IPS DF 4.7 (cell line): ENCODE measurements around the gene LRRC4B.
"Not testable (repeated sequence)": the region's sequence is repeated elsewhere in the genome, so short reads cannot be mapped to it uniquely, and the experiment has no call there.

ENCODE experiments used
- DNase-seq: peaks from one replicate; pipeline ENCODE4 v3.0.0-alpha.2; 2013; ENCODE audit warnings: low spot score; ENCODE audit errors: extremely low read depth

The LRRC4B gene

DNA sequence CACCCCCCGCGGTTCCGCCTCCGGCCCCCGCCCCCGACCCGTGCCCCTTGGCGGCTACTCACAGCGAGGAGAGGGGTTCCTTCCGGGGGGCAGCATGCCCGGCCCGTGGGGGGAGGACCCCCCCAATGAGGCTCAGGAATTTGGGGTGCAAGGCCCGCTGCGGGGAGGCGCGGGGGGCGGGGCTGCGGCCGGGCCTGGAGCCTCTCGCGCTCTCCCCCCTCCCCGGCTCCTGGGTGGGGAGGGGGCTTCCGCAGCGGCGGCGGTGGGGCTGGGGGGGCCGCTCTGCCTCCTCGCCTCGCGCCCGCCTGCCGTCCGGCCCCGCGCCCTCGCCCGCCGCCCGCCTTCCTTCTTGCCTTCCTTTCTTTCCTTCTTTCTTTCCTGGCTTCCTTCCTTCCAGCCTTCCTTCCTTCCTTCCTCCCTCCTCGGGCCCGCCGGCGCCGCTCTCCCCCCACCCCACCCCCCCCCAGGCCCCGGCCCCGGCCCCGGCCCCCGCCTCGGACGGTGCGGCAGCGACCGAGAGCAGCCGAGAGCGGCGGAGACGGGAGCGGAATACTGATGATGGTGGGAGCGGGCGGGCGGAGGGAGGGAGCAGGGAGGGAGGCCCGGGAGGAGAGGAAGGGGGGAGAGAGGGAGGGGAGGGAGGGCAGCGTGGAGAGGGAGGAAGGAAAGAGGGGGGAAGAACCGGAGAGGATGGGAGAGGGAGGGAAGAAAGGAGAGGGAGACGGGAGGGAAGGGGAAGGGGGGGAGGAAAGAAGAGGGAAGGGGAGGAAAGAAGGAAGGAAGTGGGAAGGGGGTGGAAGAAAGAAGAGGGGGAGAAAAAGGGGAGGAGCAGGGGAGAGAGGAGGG, at the start of gene LRRC4B:
Gene LRRC4B (minus strand): TSS at position 554 of the 846 bp plus-strand sequence. CDS start 19,597 bp downstream, outside the sequence.
- no peak for DNase-seq

GRCh38 chr19:50612504-50613404, 44.5 kb upstream of the LRRC4B start:
- not testable (repeated sequence) for DNase-seq

DNA sequence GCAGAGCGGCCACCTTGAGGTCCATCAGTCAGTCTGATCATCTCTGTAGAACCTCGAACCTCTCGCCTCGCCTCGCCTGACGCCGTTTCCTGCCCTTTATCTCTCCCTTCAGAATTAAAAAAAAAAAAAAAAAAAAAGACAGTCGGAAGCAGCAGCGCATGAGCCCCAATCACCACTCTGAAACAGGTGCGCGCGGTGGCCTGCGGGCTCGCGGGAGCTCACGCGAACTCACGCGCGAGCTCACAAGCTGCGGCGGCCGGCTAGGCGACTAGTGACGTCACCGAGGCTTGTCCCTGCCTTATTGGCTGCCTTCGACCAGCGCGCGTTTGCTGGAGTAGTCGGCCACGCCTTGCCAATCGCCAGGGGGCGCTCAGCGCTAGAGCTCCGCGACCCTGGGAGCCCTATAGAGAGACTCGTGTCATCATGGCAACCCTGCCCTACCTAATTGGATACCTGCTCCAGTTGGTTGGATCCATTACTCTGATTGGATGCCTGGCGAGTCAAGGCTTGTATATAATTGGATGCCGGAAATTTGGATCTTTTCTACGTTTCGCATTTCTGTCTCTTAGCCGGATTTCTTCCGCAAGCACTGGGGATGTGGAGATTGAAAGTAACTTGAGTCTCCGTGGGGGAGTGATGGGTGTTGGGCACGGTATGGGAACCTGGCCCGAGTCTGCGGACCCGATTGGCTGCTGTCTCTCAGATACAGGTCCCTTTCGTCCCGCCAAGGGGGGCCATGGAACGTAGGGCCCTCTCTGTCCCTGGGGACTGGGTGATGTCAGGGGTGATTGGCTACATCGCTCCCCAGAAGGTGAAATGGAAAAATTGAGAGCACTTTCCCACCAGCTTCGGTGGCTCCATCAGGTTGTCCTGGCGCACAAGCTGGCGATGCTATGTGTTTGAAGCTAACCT, 39.9 kb upstream of the LRRC4B start:
- DNase-seq = peak; percentile 93

GRCh38 chr19:50607388-50607787, 39.2 kb upstream of the LRRC4B start:
- no peak for DNase-seq

- not testable (repeated sequence) for DNase-seq
Measured at GRCh38 chr19:50606059-50606836, 38.0 kb upstream of the LRRC4B start.

- not testable (repeated sequence) for DNase-seq
Measured at GRCh38 chr19:50604264-50605073, 36.2 kb upstream of the LRRC4B start.

GRCh38 chr19:50602935-50603334, 34.7 kb upstream of the LRRC4B start:
- no peak for DNase-seq

DNA sequence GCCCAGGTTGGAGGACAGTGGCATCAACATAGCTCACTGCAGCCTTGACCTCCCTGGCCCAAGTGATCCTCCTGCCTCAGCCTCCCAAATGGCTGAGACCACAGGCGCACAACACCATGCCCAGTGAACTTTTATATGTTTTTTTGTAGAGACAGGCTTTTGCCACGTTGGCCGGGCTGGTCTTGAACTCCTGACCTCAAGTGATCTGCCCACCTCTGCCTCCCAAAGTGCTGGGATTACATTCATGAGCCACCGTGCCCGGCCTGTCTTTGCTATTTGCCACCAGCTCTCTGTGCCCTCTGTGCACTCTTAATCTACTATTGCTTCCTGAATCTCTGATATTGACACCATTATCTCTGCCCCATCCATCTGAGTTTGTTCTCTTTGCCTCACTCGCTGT, 34.3 kb upstream of the LRRC4B start:
- DNase-seq = no peak

DNA sequence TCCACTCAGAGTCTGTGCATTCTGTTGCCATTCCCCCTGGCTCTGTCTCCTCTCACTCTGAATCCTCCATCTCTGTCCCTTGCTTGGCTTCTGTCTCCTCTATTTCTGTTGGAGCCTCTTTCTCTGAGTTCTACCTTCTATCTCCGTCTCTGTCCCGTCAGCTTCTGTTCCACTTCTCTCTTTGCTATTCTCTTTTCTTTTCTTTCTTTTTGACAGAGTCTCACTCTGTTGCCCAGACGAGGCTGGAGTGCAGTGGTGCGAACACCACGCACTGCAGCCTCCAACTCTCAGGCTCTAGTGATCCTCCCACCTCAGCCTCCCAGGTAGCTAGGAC, 33.8 kb upstream of the LRRC4B start:
- no peak for DNase-seq

GRCh38 chr19:50601407-50602088, 33.3 kb upstream of the LRRC4B start:
- DNase-seq = no peak

DNA sequence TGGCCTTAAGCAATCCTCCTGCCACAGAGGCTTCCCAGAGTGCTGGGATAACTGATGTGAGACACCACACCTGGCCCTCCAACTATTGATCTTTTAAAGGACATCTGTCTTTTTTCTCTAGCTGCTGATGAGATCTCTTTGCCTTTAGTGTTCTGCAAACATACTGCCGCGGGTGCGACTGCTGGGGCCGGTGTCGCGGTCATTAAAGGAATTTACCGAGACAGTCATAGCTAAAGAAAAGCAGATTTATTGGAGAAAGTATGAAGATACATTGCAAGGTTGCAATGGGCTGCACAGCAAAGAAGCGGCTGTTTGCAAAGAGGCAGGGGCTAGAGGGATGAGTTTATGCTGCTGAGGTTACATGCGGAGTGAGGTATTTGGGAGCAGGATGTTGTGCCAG, 31.2 kb upstream of the LRRC4B start:
- no peak for DNase-seq

DNA sequence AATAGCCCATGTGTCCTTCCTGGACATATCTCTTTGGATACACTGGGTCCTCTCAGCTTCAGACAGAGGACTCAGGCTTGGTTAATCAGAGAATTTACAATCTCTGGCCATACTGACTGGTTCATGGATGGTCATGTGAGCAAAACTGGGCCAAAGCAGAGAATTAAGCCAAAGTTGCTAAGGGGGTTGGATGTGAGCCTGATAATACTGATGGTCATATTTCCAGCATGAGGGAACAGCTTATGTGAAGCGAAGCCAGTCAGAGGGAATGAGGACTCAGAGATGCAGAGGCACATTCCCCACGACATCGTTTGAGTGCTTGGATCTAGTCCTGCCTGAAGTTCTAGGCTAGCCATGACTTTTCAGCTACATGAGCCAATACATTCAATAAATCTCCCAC, 22.0 kb upstream of the LRRC4B start:
- no peak for DNase-seq

DNA sequence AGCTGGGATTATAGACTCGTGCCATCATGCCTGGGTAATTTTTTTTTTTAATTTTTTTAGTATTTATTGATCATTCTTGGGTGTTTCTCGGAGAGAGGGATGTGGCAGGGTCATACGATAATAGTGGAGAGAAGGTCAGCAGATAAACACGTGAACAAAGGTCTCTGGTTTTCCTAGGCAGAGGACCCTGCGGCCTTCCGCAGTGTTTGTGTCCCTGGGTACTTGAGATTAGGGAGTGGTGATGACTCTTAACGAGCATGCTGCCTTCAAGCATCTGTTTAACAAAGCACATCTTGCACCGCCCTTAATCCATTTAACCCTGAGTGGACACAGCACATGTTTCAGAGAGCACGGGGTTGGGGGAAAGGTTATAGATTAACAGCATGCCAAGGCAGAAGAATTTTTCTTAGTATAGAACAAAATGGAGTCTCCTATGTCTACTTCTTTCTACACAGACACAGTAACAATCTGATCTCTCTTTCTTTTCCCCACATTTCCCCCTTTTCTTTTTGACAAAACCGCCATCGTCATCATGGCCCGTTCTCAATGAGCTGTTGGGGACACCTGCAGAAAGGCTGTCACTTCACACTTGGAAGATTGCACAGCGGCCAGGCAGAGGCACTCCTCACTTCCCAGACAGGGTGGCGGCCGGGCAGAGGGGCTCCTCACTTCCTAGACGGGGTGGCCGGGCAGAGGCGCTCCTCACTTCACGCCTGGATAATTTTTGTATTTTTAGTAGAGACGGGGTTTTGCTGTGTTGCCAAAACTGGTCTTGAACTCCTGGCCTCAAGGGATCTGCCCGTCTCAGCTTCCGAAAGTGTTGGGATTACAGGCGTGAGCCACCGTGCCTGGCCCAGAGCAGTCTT, 13.8 kb upstream of the LRRC4B start:
- not testable (repeated sequence) for DNase-seq

DNA sequence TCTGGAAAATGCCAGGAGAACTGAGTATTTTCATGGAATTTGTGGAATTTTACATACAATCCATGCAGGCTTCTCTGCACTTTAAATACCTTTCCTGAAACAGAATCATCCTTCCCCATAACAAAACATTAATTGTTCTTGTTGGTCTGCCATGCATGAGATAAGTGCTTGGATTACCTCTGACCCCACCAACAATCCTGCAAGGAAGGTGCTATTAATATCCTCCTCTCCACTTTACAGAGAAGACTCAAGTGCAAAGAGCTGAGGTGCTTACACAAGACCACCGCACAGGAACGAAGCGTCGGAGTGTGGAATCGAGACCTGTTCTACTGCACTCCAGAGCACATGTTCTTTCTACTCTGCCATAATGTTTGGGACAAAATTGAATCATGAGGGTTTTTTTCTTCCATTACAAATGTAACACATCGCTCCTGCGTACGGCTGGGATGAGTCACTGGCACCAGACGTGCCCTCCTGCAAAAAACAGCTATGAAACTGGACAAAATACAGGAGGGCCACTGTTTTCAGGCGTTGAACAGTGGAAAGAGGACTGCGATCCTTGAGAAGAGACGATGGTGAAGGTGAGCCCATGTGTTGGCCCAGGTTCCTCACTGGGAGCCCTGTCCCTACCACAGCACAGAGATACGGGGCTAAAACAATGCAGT, 12.9 kb upstream of the LRRC4B start:
- DNase-seq = no peak

- no peak for DNase-seq
Measured at GRCh38 chr19:50580240-50580639, 12.0 kb upstream of the LRRC4B start.

DNA sequence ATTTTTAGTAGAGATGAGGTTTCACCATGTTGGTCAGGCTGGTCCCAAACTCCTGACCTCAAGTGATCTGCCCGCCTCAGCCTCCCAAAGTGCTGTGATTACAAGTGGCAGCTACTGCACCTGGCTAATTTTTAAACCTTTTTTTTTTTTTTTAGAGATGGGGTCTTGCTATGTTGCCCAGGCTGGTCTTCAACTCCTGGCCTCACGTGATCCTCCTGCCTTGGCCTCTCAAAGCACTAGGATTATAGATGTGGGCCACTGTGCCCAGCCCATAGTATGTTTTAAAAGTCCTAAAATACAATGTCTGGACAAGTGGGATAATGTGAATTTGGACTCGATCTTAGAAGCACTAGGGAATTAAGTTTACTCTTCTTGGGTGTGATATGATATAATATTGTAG, 8.5 kb upstream of the LRRC4B start:
- not testable (repeated sequence) for DNase-seq

GRCh38 chr19:50573741-50574461, 5.7 kb upstream of the LRRC4B start:
- no peak for DNase-seq
